Measurements from ENCODE around the gene PLXDC1.
A peak's percentile ranks its signal among the peaks of the same experiment; 100 is the strongest.
"Not testable (repeated sequence)": the region's sequence is repeated elsewhere in the genome, so short reads cannot be mapped to it uniquely, and the experiment has no call there.

Gene PLXDC1

GRCh38 chr17:39028690-39029089, 122.7 kb downstream of the PLXDC1 start:
- POLR2A ChIA-PET = no interaction called here
- CTCF ChIA-PET = interaction anchor here (0.8 to 2.6 kb wide), 2 partner anchors 46 to 124 kb away, joined by 3 to 10 read pairs; no protein-coding TSS in a partner anchor
- DNase-seq (ENCODE audit: extremely low spot score) = no peak
- no peak for TF ChIP-seq CTCF (IDR thresholded peaks at IDR 0.05; ENCODE audit: control extremely low read depth, extremely low read depth, low read depth, missing control alignments)

- no peak for TF ChIP-seq CTCF (IDR thresholded peaks at IDR 0.05; ENCODE audit: control extremely low read depth, extremely low read depth, low read depth, missing control alignments)
- ChIA-PET POLR2A (no interaction called here), CTCF (no interaction called here)
- no peak for DNase-seq (ENCODE audit: extremely low spot score)
Measured at GRCh38 chr17:39027455-39028035, 123.9 kb downstream of the PLXDC1 start.

GRCh38 chr17:39026980-39027451, 124.4 kb downstream of the PLXDC1 start:
- ChIA-PET POLR2A (no interaction called here), CTCF (no interaction called here)
- no peak for TF ChIP-seq CTCF (IDR thresholded peaks at IDR 0.05; ENCODE audit: control extremely low read depth, extremely low read depth, low read depth, missing control alignments)
- peak; percentile 33 for DNase-seq (ENCODE audit: extremely low spot score)

- POLR2A ChIA-PET; DNase-seq (ENCODE audit: extremely low spot score); CTCF ChIA-PET: not testable (repeated sequence)
Measured at GRCh38 chr17:39026346-39026745, 125.1 kb downstream of the PLXDC1 start.

- no peak for TF ChIP-seq CTCF (IDR thresholded peaks at IDR 0.05; ENCODE audit: control extremely low read depth, extremely low read depth, low read depth, missing control alignments)
- DNase-seq (ENCODE audit: extremely low spot score) = no peak
- POLR2A ChIA-PET = no interaction called here
- CTCF ChIA-PET = no interaction called here
Measured at GRCh38 chr17:39022924-39023323, 128.5 kb downstream of the PLXDC1 start.

- CTCF ChIA-PET = interaction anchor here (1.9 kb wide), 1 partner anchor 134 kb away, joined by 4 read pairs; no protein-coding TSS in a partner anchor
- POLR2A ChIA-PET; DNase-seq (ENCODE audit: extremely low spot score): not testable (repeated sequence)
Measured at GRCh38 chr17:39020037-39020436, 131.4 kb downstream of the PLXDC1 start.

- no peak for TF ChIP-seq CTCF (IDR thresholded peaks at IDR 0.05; ENCODE audit: control extremely low read depth, extremely low read depth, low read depth, missing control alignments)
- peak; percentile 29 for DNase-seq (ENCODE audit: extremely low spot score)
- POLR2A ChIA-PET = no interaction called here
- CTCF ChIA-PET = interaction anchor here (0.9 to 4.0 kb wide), 5 partner anchors 10 to 135 kb away, joined by 3 to 23 read pairs (median 4); no protein-coding TSS in a partner anchor
Measured at GRCh38 chr17:39018267-39019134, 132.9 kb downstream of the PLXDC1 start.

All from GM10248 (cell line).